ENCODE results near the gene ATP8A1. TPM values are rescaled to one million over a fixed set of nuclear protein-coding genes. Genes with fewer than 3 reads are reported as not detected.

Gene ATP8A1
- total and polyA plus RNA-seq, 8 donors: 4.8 to 15.3 (median 10.8) TPM

DNA sequence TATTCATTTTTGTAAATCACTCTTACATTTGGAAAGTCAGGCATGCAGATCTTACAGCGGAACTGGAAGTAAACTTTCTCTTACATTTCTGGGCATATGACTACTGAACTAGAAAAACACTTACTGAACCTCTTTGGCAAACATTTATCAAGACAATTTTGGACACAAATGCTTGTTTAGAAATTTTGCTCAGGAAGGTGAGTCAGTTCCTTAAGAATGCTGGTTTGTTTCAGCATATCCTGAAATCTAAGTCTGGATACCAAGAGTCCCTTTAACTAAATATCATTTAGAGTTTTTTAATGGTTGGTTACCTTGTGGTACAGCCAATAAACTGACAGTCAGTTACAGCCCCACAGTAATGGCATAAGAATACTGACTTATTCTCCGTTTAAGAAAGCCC lies 244.7 kb downstream of the ATP8A1 start:
- 69 to 87% methylated on average over 2 of the region's 2 CpGs for WGBS, 2 donors
- H3K27ac ChIP-seq: no peak overlapping the region
- FAIRE-seq: no peak
- H3K4me1 ChIP-seq: no peaks in the 10 kb centered on the region
- no peaks in the 10 kb centered on the region for H3K9me3 ChIP-seq
- no peaks in the 10 kb centered on the region for H3K27me3 ChIP-seq
- H3K4me3 ChIP-seq: no peak overlapping the region
- no peak for TF ChIP-seq CTCF (IDR thresholded peaks at IDR 0.05)
- intact Hi-C loops (cut with DNase I): no loop called here
- DNase-seq: no peak
- H3K36me3 ChIP-seq: no peaks in the 10 kb centered on the region
- peak in 1 of 4 donors; percentile 25 for ATAC-seq

- no peak for TF ChIP-seq CTCF (IDR thresholded peaks at IDR 0.05)
- Histone ChIP-seq H3K4me1 (no peaks in the 10 kb centered on the region), H3K9me3 (no peaks in the 10 kb centered on the region), H3K4me3 (no peak overlapping the region), H3K27ac (no peak overlapping the region), H3K36me3 (no peaks in the 10 kb centered on the region), H3K27me3 (no peaks in the 10 kb centered on the region)
- intact Hi-C loops (cut with DNase I): no loop called here
- ATAC-seq (no peak), FAIRE-seq (no peak), DNase-seq (no peak)
- WGBS, 2 donors: 83 to 97% methylated on average over 4 of the region's 4 CpGs
Observed at GRCh38 chr4:42411803-42412202, 245.1 kb downstream of the ATP8A1 start.

DNA sequence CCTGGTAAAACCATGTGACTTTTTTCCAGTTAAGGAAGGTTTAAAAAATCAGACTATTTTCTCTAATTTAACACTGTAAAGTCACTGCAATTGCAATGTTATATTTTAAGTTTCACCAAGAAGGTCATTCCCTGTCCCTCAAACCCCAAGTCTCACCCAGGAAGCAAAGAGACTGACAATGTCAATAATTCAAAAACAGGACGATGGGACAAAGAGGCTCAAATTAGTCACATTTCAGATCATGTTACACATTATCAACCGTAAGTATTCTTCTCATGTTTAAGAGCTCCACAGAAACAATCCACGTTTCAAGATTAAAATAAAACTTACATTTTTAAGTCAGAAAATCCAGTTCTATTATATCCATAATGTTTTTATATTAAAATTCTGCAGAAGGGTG lies 246.5 kb downstream of the ATP8A1 start:
- Histone ChIP-seq H3K9me3 (no peaks in the 10 kb centered on the region), H3K4me3 (no peak overlapping the region), H3K4me1 (no peaks in the 10 kb centered on the region), H3K36me3 (no peaks in the 10 kb centered on the region), H3K27me3 (no peaks in the 10 kb centered on the region), H3K27ac (no peak overlapping the region)
- 82 to 83% methylated on average over 3 of the region's 3 CpGs for WGBS, 2 donors
- TF ChIP-seq CTCF (IDR thresholded peaks at IDR 0.05): no peak
- FAIRE-seq: no peak
- intact Hi-C loops (cut with DNase I): no loop called here
- no peak for ATAC-seq
- no peak for DNase-seq

DNA sequence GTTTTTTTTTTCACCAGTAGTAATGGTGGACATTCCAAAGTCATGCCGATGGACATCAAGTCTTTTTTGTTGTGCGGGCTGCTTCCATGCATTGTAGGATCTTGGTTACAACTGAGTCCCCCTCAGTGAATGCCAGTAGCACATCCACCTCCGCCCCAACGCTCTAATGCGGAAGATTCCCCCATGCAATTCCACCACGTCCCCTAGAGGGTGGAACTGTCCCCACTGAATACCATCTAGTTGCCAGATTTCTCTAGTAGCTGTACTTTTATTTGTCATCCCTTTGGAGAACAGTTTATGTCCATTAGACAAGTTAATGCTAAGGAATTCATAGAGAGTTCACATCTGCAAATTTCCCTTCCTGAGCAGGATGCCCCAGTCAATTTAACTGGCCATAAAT lies 252.9 kb downstream of the ATP8A1 start:
- ATAC-seq (no peak), DNase-seq (no peak), FAIRE-seq (no peak)
- Histone ChIP-seq H3K36me3 (no peaks in the 10 kb centered on the region), H3K9me3 (no peaks in the 10 kb centered on the region), H3K4me3 (no peak overlapping the region), H3K4me1 (no peaks in the 10 kb centered on the region), H3K27me3 (peaks cover 0 to 15% (median 6%) of the 10 kb centered on the region in 4 donors), H3K27ac (no peak overlapping the region)
- intact Hi-C loops (cut with DNase I): no loop called here
- 79 to 87% methylated on average over 6 of the region's 6 CpGs for WGBS, 2 donors
- no peak for TF ChIP-seq CTCF (IDR thresholded peaks at IDR 0.05)

GRCh38 chr4:42401171-42401570 lies 255.7 kb downstream of the ATP8A1 start:
- DNase-seq (peak in 2 of 6 donors; percentile 17 to 61), ATAC-seq (peak in 3 of 4 donors; percentile 50 to 61 (median 54)), FAIRE-seq (no peak)
- WGBS, 2 donors: 45 to 63% methylated on average over 9 of the region's 9 CpGs
- no peak overlapping the region for H3K4me3 ChIP-seq
- no peaks in the 10 kb centered on the region for H3K36me3 ChIP-seq
- no peak overlapping the region for H3K27ac ChIP-seq
- intact Hi-C loops (cut with DNase I): no loop called here
- H3K4me1 ChIP-seq: no peaks in the 10 kb centered on the region
- H3K9me3 ChIP-seq: no peaks in the 10 kb centered on the region
- TF ChIP-seq CTCF (IDR thresholded peaks at IDR 0.05): no peak
- peaks cover 0 to 32% (median 8%) of the 10 kb centered on the region in 4 donors for H3K27me3 ChIP-seq
